ENCODE results near the gene CCDC148. TPM values are rescaled to one million over a fixed set of nuclear protein-coding genes. Genes with fewer than 3 reads are reported as not detected.

Gene CCDC148
- total RNA-seq, 1 donor from 2014 or later, result 9.3 TPM

DNA sequence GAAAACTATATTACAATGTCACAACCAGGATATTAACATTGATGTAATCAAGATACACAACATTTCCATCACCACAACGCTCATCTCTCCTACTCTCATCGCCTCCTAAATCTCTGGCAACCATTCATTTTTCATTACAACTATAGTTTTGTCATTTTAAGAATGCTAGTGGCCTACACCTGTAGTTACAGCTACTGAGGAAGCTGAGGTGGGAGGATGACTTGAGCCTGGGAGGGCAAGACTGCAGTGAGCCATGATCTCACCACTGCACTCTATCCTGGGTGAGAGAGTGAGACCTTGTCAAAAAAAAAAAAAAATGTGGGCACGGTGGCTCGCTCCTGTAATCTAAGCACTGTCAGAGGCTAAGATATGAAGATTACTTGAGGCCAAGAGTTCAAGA, 10.7 kb upstream of the CCDC148 start:
- DNase-seq (ENCODE audit: low spot score), result no peak

DNA sequence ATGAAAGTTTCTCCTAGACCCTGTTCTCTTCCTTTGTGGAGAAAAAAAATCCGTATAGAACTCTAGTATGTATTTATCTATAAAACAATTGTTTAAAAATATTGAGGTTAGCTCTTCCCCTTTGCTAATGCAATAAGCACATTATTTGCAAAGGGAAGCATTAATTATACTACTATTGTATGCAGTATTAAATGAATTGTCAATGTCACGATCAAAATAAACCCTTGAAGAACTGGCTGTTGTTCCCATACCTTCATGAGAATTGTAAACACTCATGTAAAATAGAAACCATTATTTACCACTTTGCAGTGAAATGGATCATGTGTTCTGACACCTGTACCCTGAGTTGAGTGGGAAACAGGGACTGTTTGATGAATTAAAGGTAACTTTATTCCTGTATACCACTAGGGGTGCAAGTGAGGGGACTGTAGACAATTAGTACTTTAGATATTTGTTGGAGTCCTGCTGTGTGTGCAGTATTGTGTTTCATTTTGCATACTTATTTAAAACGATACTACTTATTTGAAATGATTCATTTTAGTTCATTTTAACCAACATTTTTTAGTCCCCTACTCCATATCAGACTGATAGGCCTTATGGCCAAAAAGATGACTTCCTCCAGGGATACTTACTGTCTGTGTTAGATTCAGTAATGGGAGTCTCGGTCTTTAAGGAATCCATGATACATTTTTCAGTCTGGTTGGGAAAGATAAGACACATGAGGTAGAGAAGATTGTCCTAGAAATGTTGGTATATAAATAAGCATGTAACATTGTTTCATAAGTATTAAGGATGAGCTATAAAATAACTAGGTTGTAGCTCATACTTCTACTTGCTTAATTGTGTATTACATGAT, 8.1 kb upstream of the CCDC148 start:
- Histone ChIP-seq H3K4me3 (no peak overlapping the region), H3K27ac (no peak overlapping the region), H3K9me3 (ENCODE audit: low read depth) (no peaks in the 10 kb centered on the region), H3F3A (ENCODE audit: low read depth) (no peaks in the 10 kb centered on the region), H3K79me2 (ENCODE audit: low read depth) (peaks cover 99% of the 10 kb centered on the region), H4K20me1 (ENCODE audit: low read depth) (peaks cover 56% of the 10 kb centered on the region), H3K9ac (no peak overlapping the region), H3K4me2 (no peak overlapping the region), H3K4me1 (peaks cover 23% of the 10 kb centered on the region), H2AFZ (replicated peaks) (no peak overlapping the region), H3K27me3 (no peaks in the 10 kb centered on the region), H3K36me3 (no peaks in the 10 kb centered on the region)
- Mint-ChIP-seq H3K4me3 (no peak overlapping the region), H3K27ac (no peak overlapping the region), H3K9me3 (peaks cover 10% of the 10 kb centered on the region), H3K36me3 (peaks cover 21% of the 10 kb centered on the region), H3K27me3 (ENCODE audit: insufficient read depth, low read depth) (no peaks in the 10 kb centered on the region), H3K4me1 (peaks cover 18% of the 10 kb centered on the region)
- TF ChIP-seq EZH2 (IDR thresholded peaks at IDR 0.05) (no peak), EZH2phosphoT487 (IDR thresholded peaks at IDR 0.05) (no peak)
- TF ChIP-seq, protein P1, sequence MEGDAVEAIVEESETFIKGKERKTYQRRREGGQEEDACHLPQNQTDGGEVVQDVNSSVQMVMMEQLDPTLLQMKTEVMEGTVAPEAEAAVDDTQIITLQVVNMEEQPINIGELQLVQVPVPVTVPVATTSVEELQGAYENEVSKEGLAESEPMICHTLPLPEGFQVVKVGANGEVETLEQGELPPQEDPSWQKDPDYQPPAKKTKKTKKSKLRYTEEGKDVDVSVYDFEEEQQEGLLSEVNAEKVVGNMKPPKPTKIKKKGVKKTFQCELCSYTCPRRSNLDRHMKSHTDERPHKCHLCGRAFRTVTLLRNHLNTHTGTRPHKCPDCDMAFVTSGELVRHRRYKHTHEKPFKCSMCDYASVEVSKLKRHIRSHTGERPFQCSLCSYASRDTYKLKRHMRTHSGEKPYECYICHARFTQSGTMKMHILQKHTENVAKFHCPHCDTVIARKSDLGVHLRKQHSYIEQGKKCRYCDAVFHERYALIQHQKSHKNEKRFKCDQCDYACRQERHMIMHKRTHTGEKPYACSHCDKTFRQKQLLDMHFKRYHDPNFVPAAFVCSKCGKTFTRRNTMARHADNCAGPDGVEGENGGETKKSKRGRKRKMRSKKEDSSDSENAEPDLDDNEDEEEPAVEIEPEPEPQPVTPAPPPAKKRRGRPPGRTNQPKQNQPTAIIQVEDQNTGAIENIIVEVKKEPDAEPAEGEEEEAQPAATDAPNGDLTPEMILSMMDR (IDR thresholded peaks at IDR 0.05), result peak; percentile 69
- DNase-seq (ENCODE audit: low spot score), result peak; percentile 30

More for the DNA sequence above, 10.7 kb upstream of the CCDC148 start:
- Histone ChIP-seq H3K9me3 (ENCODE audit: low read depth) (no peaks in the 10 kb centered on the region), H3F3A (ENCODE audit: low read depth) (no peaks in the 10 kb centered on the region), H3K27ac (no peak overlapping the region), H3K4me1 (peaks cover 19% of the 10 kb centered on the region), H3K79me2 (ENCODE audit: low read depth) (peaks cover 99% of the 10 kb centered on the region), H3K9ac (no peak overlapping the region), H3K4me2 (no peak overlapping the region), H4K20me1 (ENCODE audit: low read depth) (peaks cover 33% of the 10 kb centered on the region), H2AFZ (replicated peaks) (no peak overlapping the region), H3K36me3 (no peaks in the 10 kb centered on the region), H3K27me3 (no peaks in the 10 kb centered on the region), H3K4me3 (no peak overlapping the region)
- Mint-ChIP-seq H3K9me3 (peaks cover 14% of the 10 kb centered on the region), H3K4me1 (peaks cover 7% of the 10 kb centered on the region), H3K27ac (no peak overlapping the region), H3K4me3 (no peak overlapping the region), H3K27me3 (ENCODE audit: insufficient read depth, low read depth) (no peaks in the 10 kb centered on the region), H3K36me3 (peaks cover 40% of the 10 kb centered on the region)
- TF ChIP-seq EZH2 (IDR thresholded peaks at IDR 0.05), result no peak

DNA sequence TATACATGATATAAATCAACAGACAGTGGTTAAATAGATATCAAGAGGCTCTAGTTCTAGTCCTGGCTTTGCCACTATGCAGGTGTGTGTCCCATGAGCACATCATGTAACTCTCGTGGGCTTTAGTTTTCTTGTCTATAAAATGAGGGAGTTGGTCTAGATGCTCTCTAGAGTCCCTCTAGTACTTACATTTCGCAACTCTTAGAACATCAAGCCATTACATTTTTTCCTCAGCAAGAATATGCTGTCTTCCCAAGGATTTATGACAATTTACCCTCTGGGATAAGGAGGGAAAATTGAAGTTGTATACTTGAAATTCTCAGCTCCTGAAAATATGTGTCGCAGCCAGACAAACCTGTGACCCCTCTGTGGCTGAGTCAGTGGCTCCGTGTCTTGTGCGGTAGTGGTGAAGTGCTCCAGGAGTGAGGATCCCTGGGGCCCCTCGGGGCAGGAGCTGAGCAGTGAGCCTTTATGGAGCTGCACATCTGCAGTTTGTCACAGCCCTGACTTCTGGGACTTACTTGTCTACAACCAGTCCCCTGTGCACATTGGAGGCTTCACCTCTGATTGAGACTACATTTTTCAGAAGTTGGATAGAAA, 7.0 kb upstream of the CCDC148 start:
- Mint-ChIP-seq H3K36me3 (peaks cover 17% of the 10 kb centered on the region), H3K4me1 (peaks cover 28% of the 10 kb centered on the region), H3K27me3 (ENCODE audit: insufficient read depth, low read depth) (peaks cover under 1% of the 10 kb centered on the region), H3K4me3 (no peak overlapping the region), H3K27ac (no peak overlapping the region), H3K9me3 (peaks cover 7% of the 10 kb centered on the region)
- H4K20me1 ChIP-seq (ENCODE audit: low read depth), result peaks cover 65% of the 10 kb centered on the region
- no peaks in the 10 kb centered on the region for H3K9me3 ChIP-seq (ENCODE audit: low read depth)
- no peak for DNase-seq (ENCODE audit: low spot score)
- peaks cover 100% of the 10 kb centered on the region for H3K79me2 ChIP-seq (ENCODE audit: low read depth)
- no peak overlapping the region for H3K27ac ChIP-seq
- no peak overlapping the region for H3K4me3 ChIP-seq
- no peak overlapping the region for H2AFZ ChIP-seq (replicated peaks)
- H3K4me2 ChIP-seq, result peak overlapping the region; percentile 8
- peaks cover 33% of the 10 kb centered on the region for H3K4me1 ChIP-seq
- H3K36me3 ChIP-seq, result no peaks in the 10 kb centered on the region
- TF ChIP-seq EZH2 (IDR thresholded peaks at IDR 0.05) (no peak), EZH2phosphoT487 (IDR thresholded peaks at IDR 0.05) (no peak)
- TF ChIP-seq, protein P1 (IDR thresholded peaks at IDR 0.05), result no peak
- peaks cover 7% of the 10 kb centered on the region for H3F3A ChIP-seq (ENCODE audit: low read depth)
- H3K9ac ChIP-seq, result no peak overlapping the region
- H3K27me3 ChIP-seq, result no peaks in the 10 kb centered on the region

Data from neural progenitor cell (in vitro differentiated cells).